Bronchial epithelial cell (primary cell): ENCODE data around the gene NACC1. TPM values are rescaled to one million over a fixed set of nuclear protein-coding genes. Genes with fewer than 3 reads are reported as not detected.
"Not testable (repeated sequence)": the region's sequence is repeated elsewhere in the genome, so short reads cannot be mapped to it uniquely, and the experiment has no call there.

ENCODE experiments used
- DNase-seq: peaks from one replicate; pipeline ENCODE4 v3.0.0-alpha.2; 2010; ENCODE audit warnings: low read depth
- FAIRE-seq: peaks from 2 replicates; lab custom pipeline; 2011; peaks lifted over from hg19 to GRCh38; lab: Jason Lieb, UNC
- H3K27me3 ChIP-seq: 2 replicates; pipeline ENCODE4 v1.5.1; 2011; ENCODE audit warnings: low read length; ENCODE audit not compliant: control insufficient read depth, insufficient read depth
- H3K36me3 ChIP-seq: 2 replicates; pipeline ENCODE4 v1.5.1; 2011; ENCODE audit warnings: low read length; ENCODE audit not compliant: control insufficient read depth, insufficient read depth
- H3K4me3 ChIP-seq: 2 replicates; pipeline ENCODE4 v1.5.1; 2011; ENCODE audit warnings: mild to moderate bottlenecking, low read depth, low read length, control low read depth
- CTCF ChIP-seq: IDR thresholded peaks from 2 replicates; pipeline ENCODE4 v1.5.1; 2011; ENCODE audit warnings: mild to moderate bottlenecking, moderate library complexity, low read length, control low read depth, inconsistent platforms; ENCODE audit not compliant: insufficient read depth, severe bottlenecking
- total RNA-seq: library from RNA; depleted of rRNA; stranded (reverse); fragments of >200 nt; gene quantifications from 2 replicates; pipeline ENCODE4 v1.2.1, GENCODE V29; 2014

Gene NACC1
- total RNA-seq, 1 donor from 2014 or later, result 20.3 TPM

- no peak for TF ChIP-seq CTCF
- Histone ChIP-seq H3K27me3 (no peaks in the 10 kb centered on the region), H3K4me3 (no peak overlapping the region), H3K36me3 (no peaks in the 10 kb centered on the region)
- DNase-seq (no peak), FAIRE-seq (no peak)
Observed at GRCh38 chr19:13181747-13182388, 63.8 kb downstream of the NACC1 start.

GRCh38 chr19:13184926-13185325, 66.9 kb downstream of the NACC1 start:
- FAIRE-seq, H3K4me3 ChIP-seq, DNase-seq, H3K27me3 ChIP-seq, H3K36me3 ChIP-seq: not testable (repeated sequence)

GRCh38 chr19:13185763-13186657, 67.9 kb downstream of the NACC1 start:
- DNase-seq, FAIRE-seq, H3K27me3 ChIP-seq, H3K36me3 ChIP-seq, H3K4me3 ChIP-seq: not testable (repeated sequence)

- not testable (repeated sequence) for H3K27me3 ChIP-seq, H3K4me3 ChIP-seq, FAIRE-seq, DNase-seq, H3K36me3 ChIP-seq
Observed at GRCh38 chr19:13186688-13187087, 68.6 kb downstream of the NACC1 start.

GRCh38 chr19:13187419-13187818, 69.4 kb downstream of the NACC1 start:
- no peak for TF ChIP-seq CTCF
- no peak overlapping the region for H3K4me3 ChIP-seq
- no peaks in the 10 kb centered on the region for H3K36me3 ChIP-seq
- no peaks in the 10 kb centered on the region for H3K27me3 ChIP-seq
- FAIRE-seq, result no peak
- no peak for DNase-seq

GRCh38 chr19:13189600-13189999, 71.5 kb downstream of the NACC1 start:
- Histone ChIP-seq H3K27me3 (no peaks in the 10 kb centered on the region), H3K36me3 (no peaks in the 10 kb centered on the region), H3K4me3 (no peak overlapping the region)
- FAIRE-seq (no peak), DNase-seq (no peak)
- TF ChIP-seq CTCF, result no peak

Other genes with a start within 250 kb of the NACC1 start
- gene DNASE2, start 236.8 kb upstream of the NACC1 start, total RNA-seq, result 27.9 and 35.2 TPM in 2 replicates
- not detected in 2 replicates for gene KLF1, start 231.1 kb upstream of the NACC1 start, total RNA-seq
- 17.9 and 38.2 TPM in 2 replicates for gene GCDH, start 227.1 kb upstream of the NACC1 start, total RNA-seq
- gene SYCE2, start 199.0 kb upstream of the NACC1 start, total RNA-seq, result not detected in 2 replicates
- 53.6 and 55.5 TPM in 2 replicates for gene FARSA, start 184.6 kb upstream of the NACC1 start, total RNA-seq
- gene CALR, start 179.7 kb upstream of the NACC1 start, total RNA-seq, result 1,002 and 1,570 TPM in 2 replicates
- gene RAD23A, start 172.4 kb upstream of the NACC1 start, total RNA-seq, result 91.1 and 120 TPM in 2 replicates
- 27.1 and 36.0 TPM in 2 replicates for gene GADD45GIP1, start 161.0 kb upstream of the NACC1 start, total RNA-seq
- not detected in 2 replicates for gene DAND5, start 148.7 kb upstream of the NACC1 start, total RNA-seq
- 5.4 and 5.8 TPM in 2 replicates for gene NFIX, start 122.8 kb upstream of the NACC1 start, total RNA-seq
- gene LYL1, start 15.4 kb upstream of the NACC1 start, total RNA-seq, result 0.51 and 1.3 TPM in 2 replicates
- 28.0 and 40.5 TPM in 2 replicates for gene TRMT1, start 1.5 kb upstream of the NACC1 start, total RNA-seq
- gene STX10, start 32.1 kb downstream of the NACC1 start, total RNA-seq, result 68.4 and 75.3 TPM in 2 replicates
- gene IER2, start 32.1 kb downstream of the NACC1 start, total RNA-seq, result 32.1 and 35.2 TPM in 2 replicates